Measurements from ENCODE around the gene YY1AP1.
"Not testable (repeated sequence)": the region's sequence is repeated elsewhere in the genome, so short reads cannot be mapped to it uniquely, and the experiment has no call there.

The YY1AP1 gene

DNA sequence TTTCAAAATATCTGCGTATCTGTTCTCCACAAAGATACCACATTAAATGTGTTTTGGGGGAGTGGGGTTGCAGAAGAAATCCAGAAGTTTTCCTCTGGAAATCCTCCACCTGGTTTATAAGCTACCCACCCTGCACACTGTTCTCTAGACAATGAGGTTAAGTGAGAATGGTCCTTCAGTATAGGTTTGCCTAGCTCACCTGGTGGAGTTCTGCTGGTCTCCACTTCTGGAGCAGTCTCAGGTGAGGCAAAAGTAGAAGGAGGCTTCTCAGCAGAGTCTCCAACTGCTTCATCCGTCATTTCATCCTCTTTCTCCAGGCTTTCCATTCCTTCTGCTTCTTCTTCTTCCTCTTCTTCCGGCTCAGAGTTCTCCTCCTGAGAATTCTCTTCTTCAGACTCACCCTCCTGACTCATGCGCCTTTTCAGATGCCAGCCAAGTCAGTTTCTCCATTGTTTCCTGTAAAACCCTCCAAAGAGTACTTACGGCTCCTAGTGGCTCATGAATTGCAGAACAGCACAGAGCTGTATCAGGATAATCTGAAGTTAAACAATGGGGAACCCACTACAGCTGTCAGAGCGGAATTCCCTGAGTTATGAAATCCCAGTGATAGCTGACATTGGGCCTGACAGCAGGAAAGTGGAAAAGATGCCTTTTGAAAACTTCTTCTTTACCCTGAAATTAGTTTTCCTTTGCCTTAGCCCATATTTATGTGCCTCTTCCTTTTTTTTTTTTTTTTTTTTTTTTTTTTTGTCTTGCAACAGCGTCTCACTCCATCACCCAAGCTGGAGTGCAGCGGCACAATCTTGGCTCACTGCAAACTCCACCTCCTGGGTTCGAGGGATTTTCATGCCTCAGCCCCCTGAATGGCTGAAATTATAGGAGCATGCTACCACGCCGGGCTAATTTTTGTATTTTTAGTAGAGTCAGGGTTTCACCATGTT, 40.1 kb downstream of the YY1AP1 start:
- peak; percentile 71 for DNase-seq (ENCODE audit: low read depth)

- no peak for DNase-seq (ENCODE audit: low read depth)
These were observed 42.3 kb downstream of the YY1AP1 start for GRCh38 chr1:155646307-155646706.

GRCh38 chr1:155645648-155646047, 42.9 kb downstream of the YY1AP1 start:
- DNase-seq (ENCODE audit: low read depth), result no peak

GRCh38 chr1:155645034-155645598, 43.5 kb downstream of the YY1AP1 start:
- DNase-seq (ENCODE audit: low read depth), result no peak

GRCh38 chr1:155643230-155643629, 45.3 kb downstream of the YY1AP1 start:
- no peak for DNase-seq (ENCODE audit: low read depth)

GRCh38 chr1:155642559-155643180, 45.9 kb downstream of the YY1AP1 start:
- not testable (repeated sequence) for DNase-seq (ENCODE audit: low read depth)

GRCh38 chr1:155640367-155640766, 48.2 kb downstream of the YY1AP1 start:
- no peak for DNase-seq (ENCODE audit: low read depth)

GRCh38 chr1:155636397-155637153, 52.0 kb downstream of the YY1AP1 start:
- DNase-seq (ENCODE audit: low read depth), result no peak

DNA sequence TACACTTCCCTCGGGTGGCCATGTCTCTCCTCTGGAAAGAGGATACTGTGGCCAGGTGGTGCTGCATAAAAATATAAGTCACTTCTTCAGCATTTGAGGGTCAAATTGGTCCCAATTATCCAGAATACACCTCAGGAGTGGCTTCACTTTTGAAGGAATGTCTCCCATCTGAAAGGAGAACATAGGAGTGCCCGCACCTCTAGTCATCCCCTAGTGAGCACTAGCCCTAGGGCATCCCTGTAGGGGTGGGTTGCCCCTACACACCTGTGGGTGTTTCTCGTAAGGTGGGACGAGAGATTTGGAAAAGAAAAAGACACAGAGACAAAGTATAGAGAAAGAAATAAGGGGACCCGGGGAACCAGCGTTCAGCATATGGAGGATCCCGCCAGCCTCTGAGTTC, 62.1 kb downstream of the YY1AP1 start:
- DNase-seq (ENCODE audit: low read depth), result not testable (repeated sequence)

DNA sequence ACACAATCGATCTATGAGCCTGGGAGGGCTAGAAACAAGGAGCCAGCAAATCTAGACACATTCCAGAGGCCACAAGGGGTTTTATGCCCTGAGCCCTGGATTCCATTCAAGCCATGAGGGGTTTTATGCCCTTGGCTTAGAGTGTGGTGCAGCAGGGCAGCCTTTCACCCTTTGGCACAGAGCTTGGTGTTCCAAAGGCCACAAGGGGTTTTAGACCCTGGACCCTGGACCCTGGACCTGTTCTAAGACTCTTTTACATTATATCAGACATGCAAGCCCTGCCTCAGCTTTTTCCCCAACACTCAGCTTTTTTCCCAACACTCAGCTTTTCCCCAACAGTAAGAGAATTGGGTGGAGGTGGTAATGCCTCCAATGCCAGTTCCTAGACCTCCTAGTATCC, 65.2 kb downstream of the YY1AP1 start:
- DNase-seq (ENCODE audit: low read depth), result no peak

GRCh38 chr1:155622191-155622590, 66.4 kb downstream of the YY1AP1 start:
- no peak for DNase-seq (ENCODE audit: low read depth)

GRCh38 chr1:155613226-155613625, 75.3 kb downstream of the YY1AP1 start:
- not testable (repeated sequence) for DNase-seq (ENCODE audit: low read depth)

DNA sequence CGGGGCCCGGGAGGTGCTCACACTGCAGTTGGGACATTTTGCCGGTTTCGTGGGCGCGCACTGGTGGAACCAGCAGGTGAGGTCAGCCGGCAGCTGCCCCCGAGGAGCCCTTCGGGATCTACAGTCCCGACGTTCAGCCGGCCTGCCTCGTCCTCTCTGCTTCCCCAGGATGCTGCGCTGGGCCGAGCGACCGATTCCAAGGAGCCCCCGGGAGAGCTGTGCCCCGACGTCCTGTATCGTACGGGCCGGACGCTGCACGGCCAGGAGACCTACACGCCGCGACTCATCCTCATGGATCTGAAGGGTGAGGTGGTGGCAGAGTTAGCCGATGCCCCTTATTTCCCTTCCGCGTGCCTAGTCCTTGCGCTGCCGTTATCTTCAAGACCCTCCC, 78.3 kb downstream of the YY1AP1 start:
- DNase-seq (ENCODE audit: low read depth), result not testable (repeated sequence)

DNA sequence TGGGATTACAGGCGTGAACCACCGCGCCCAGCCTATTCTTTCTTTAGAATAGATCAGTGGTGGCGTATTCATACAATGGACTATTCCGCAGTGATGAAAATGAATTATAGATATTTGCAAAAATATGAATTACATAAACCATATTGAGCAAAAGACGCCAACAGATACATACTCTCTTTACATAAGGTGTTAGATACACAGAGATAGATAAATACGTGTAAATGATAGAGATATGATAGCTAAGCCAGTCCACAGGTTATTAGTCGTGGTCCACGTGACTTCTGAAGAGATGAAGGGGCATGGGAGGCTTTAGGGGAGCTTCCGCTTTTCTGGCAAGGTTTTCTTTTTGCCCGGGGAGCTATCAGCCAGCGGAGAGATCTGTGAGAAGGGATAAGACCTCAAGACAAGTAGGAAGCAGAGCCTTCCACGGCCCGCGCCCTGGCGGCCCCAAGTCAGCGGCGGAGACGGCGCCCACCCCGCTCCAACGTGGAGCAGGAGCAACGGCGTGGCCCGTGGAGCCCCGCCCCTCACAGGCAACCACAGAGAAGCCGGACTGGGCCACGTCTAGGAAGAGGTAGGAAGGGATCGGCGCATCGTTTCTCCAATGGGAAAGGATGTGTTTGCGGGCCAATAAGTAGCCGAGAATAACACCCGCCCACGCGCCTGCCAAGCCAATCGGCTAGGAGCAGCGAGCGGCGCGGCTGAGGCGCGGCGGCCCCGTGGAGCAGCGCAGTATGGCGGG, 78.9 kb downstream of the YY1AP1 start, which contains the start of gene MSTO1:
TSS of gene MSTO1 (plus strand) at position 704 of the 742 bp plus-strand sequence. CDS start at position 735, 31 bp downstream.
- DNase-seq (ENCODE audit: low read depth), result peak; percentile 94
